GM23338 (cell line): ENCODE data around the gene LEMD2. TPM values are rescaled to one million over a fixed set of nuclear protein-coding genes. Genes with fewer than 3 reads are reported as not detected.

Experiments
- ATAC-seq: fragments of 200-7000 bp; cut with Tn5 transposase; 3 replicates; pipeline ENCODE4 v1.9.1; 2020
- DNase-seq: peaks from one replicate; pipeline ENCODE4 v3.0.0-alpha.2; 2015; ENCODE audit warnings: low spot score
- H2AFZ ChIP-seq: fragments of 200-600 bp; sonication (generic); 2 replicates; pipeline ENCODE4 v1.8.0; 2016; ENCODE audit warnings: antibody characterized with exemption, mild to moderate bottlenecking, moderate library complexity
- H3F3A ChIP-seq: fragments of 200-600 bp; sonication (generic); replicated peaks from 2 replicates; pipeline ENCODE4 v1.8.0; 2017; ENCODE audit warnings: antibody characterized with exemption, mixed run types, low read depth
- H3K27ac ChIP-seq: fragments of 200-600 bp; sonication (generic); 2 replicates; pipeline ENCODE4 v1.6.1; 2016; ENCODE audit warnings: low read depth
- H3K27me3 ChIP-seq: fragments of 200-600 bp; sonication (generic); 2 replicates; pipeline ENCODE4 v1.8.0; 2016; ENCODE audit warnings: mild to moderate bottlenecking, mixed run types, moderate library complexity; ENCODE audit not compliant: insufficient read depth
- H3K36me3 ChIP-seq: fragments of 200-600 bp; sonication (generic); 2 replicates; pipeline ENCODE4 v1.8.0; 2016; ENCODE audit warnings: mild to moderate bottlenecking; ENCODE audit not compliant: insufficient read depth
- H3K4me1 ChIP-seq: fragments of 200-600 bp; sonication (generic); 2 replicates; pipeline ENCODE4 v1.8.0; 2016; ENCODE audit warnings: mild to moderate bottlenecking, moderate library complexity; ENCODE audit not compliant: insufficient read depth
- H3K4me2 ChIP-seq: fragments of 200-600 bp; sonication (generic); 2 replicates; pipeline ENCODE4 v1.7.1; 2017; ENCODE audit warnings: mixed run types
- H3K4me3 ChIP-seq: fragments of 200-600 bp; sonication (generic); 2 replicates; pipeline ENCODE4 v1.6.1; 2016; ENCODE audit warnings: mixed run types
- H3K79me2 ChIP-seq: fragments of 200-600 bp; sonication (generic); replicated peaks from 2 replicates; pipeline ENCODE4 v1.8.0; 2017; ENCODE audit warnings: mild to moderate bottlenecking; ENCODE audit not compliant: insufficient read depth
- H3K9me2 ChIP-seq: fragments of 200-600 bp; sonication (generic); 2 replicates; pipeline ENCODE4 v1.8.0; 2017; ENCODE audit not compliant: insufficient read depth
- H4K20me1 ChIP-seq: fragments of 200-600 bp; sonication (generic); replicated peaks from 2 replicates; pipeline ENCODE4 v1.8.0; 2017; ENCODE audit warnings: mild to moderate bottlenecking; ENCODE audit not compliant: insufficient read depth
- H3K27ac Mint-ChIP-seq: 2 replicates; pipeline ENCODE4 v1.8.0; 2020; ENCODE audit warnings: inconsistent platforms, mild to moderate bottlenecking, moderate library complexity, mixed read lengths
- H3K27me3 Mint-ChIP-seq: 3 replicates; pipeline ENCODE4 v1.8.0; 2022; ENCODE audit warnings: low read depth, mild to moderate bottlenecking, moderate library complexity, mixed read lengths, inconsistent platforms; ENCODE audit not compliant: insufficient read depth, poor library complexity
- H3K36me3 Mint-ChIP-seq: 3 replicates; pipeline ENCODE4 v1.8.0; 2021; ENCODE audit warnings: low read depth, mild to moderate bottlenecking, inconsistent platforms, moderate library complexity, mixed read lengths
- H3K4me1 Mint-ChIP-seq: 3 replicates; pipeline ENCODE4 v1.8.0; 2020; ENCODE audit warnings: mild to moderate bottlenecking, inconsistent platforms, mixed read lengths
- H3K4me3 Mint-ChIP-seq: 3 replicates; pipeline ENCODE4 v1.8.0; 2021; ENCODE audit warnings: moderate library complexity, mild to moderate bottlenecking, inconsistent platforms, mixed read lengths
- H3K9me3 Mint-ChIP-seq: 3 replicates; pipeline ENCODE4 v1.8.0; 2020; ENCODE audit warnings: moderate library complexity, mild to moderate bottlenecking, inconsistent platforms, mixed read lengths
- CREB1 ChIP-seq: fragments of 250-450 bp; sonication (Bioruptor Pico); IDR thresholded peaks from 2 replicates; pipeline ENCODE4 v1.5.0; 2020; ENCODE audit warnings: low read depth, mild to moderate bottlenecking, moderate library complexity
- EZH2 ChIP-seq: fragments of 200-600 bp; sonication (generic); IDR thresholded peaks from one replicate; pipeline ENCODE4 v1.8.0; 2017; ENCODE audit warnings: antibody characterized with exemption, mild to moderate bottlenecking, low read depth; ENCODE audit not compliant: unreplicated experiment
- EZH2phosphoT487 ChIP-seq: fragments of 200-600 bp; sonication (generic); IDR thresholded peaks from one replicate; pipeline ENCODE4 v1.8.1; 2018; ENCODE audit warnings: antibody characterized with exemption; ENCODE audit not compliant: unreplicated experiment
- JUNB ChIP-seq: IDR thresholded peaks from one replicate; pipeline ENCODE4 v1.6.1; 2016; ENCODE audit warnings: antibody characterized with exemption; ENCODE audit not compliant: unreplicated experiment
- NANOG ChIP-seq: IDR thresholded peaks from 2 replicates; pipeline ENCODE4 v1.6.1; 2016; ENCODE audit warnings: antibody characterized with exemption, borderline replicate concordance
- STAT1 ChIP-seq: IDR thresholded peaks from one replicate; pipeline ENCODE4 v1.6.1; 2016; ENCODE audit warnings: antibody characterized with exemption; ENCODE audit not compliant: unreplicated experiment
- ZNF114 ChIP-seq: fragments of 250-450 bp; sonication (Bioruptor Pico); IDR thresholded peaks from 2 replicates; pipeline ENCODE4 v1.5.0; 2020; ENCODE audit warnings: mild to moderate bottlenecking, moderate library complexity
- ZNF331 ChIP-seq: fragments of 250-450 bp; sonication (Bioruptor Pico); IDR thresholded peaks from 2 replicates; pipeline ENCODE4 v1.5.0; 2020; ENCODE audit warnings: low read depth, mild to moderate bottlenecking, moderate library complexity
- polyA plus RNA-seq: library from polyadenylated mRNA; unstranded; fragments of >200 nt; fragmentation: Nextera tagmentation; extraction: Ambion mirVana; gene quantifications from 2 replicates; pipeline ENCODE4 v1.2.1, GENCODE V29; 2016
- total RNA-seq: library from RNA; depleted of rRNA; stranded (reverse); fragments of >200 nt; shearing (Covaris generic); gene quantifications from 2 replicates; pipeline ENCODE4 v1.2.3, GENCODE V29; 2014
- TF ChIP-seq, protein P1 (sequence below): fragments of 250-450 bp; sonication (Bioruptor Pico); IDR thresholded peaks from 2 replicates; pipeline ENCODE4 v1.5.0; 2020; ENCODE audit warnings: mild to moderate bottlenecking, moderate library complexity

LEMD2 gene
- total and polyA plus RNA-seq, 2 experiments from 2014 or later = 28.6 to 64.7 TPM

DNA sequence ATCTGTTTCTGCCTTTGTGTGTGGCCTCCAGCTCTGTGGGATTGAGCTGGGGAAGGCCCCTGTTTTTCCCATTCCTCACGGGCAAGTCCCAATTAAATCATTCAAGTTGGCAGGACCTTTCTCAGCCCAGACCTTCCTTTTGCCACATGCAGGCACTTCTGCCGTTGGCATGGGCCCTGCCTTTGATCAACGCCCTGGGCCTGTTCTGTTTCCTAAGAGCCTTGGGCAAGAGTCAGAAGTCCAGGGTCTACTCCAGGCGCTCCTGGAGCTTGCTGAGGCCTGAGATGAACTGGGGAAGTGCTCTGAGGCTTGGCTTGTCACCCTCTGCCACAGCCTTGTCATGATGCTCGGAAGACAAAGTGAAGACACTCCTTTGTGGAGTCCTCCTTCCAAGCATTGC, 49.4 kb downstream of the LEMD2 start (continued):
- TF ChIP-seq, protein P1, sequence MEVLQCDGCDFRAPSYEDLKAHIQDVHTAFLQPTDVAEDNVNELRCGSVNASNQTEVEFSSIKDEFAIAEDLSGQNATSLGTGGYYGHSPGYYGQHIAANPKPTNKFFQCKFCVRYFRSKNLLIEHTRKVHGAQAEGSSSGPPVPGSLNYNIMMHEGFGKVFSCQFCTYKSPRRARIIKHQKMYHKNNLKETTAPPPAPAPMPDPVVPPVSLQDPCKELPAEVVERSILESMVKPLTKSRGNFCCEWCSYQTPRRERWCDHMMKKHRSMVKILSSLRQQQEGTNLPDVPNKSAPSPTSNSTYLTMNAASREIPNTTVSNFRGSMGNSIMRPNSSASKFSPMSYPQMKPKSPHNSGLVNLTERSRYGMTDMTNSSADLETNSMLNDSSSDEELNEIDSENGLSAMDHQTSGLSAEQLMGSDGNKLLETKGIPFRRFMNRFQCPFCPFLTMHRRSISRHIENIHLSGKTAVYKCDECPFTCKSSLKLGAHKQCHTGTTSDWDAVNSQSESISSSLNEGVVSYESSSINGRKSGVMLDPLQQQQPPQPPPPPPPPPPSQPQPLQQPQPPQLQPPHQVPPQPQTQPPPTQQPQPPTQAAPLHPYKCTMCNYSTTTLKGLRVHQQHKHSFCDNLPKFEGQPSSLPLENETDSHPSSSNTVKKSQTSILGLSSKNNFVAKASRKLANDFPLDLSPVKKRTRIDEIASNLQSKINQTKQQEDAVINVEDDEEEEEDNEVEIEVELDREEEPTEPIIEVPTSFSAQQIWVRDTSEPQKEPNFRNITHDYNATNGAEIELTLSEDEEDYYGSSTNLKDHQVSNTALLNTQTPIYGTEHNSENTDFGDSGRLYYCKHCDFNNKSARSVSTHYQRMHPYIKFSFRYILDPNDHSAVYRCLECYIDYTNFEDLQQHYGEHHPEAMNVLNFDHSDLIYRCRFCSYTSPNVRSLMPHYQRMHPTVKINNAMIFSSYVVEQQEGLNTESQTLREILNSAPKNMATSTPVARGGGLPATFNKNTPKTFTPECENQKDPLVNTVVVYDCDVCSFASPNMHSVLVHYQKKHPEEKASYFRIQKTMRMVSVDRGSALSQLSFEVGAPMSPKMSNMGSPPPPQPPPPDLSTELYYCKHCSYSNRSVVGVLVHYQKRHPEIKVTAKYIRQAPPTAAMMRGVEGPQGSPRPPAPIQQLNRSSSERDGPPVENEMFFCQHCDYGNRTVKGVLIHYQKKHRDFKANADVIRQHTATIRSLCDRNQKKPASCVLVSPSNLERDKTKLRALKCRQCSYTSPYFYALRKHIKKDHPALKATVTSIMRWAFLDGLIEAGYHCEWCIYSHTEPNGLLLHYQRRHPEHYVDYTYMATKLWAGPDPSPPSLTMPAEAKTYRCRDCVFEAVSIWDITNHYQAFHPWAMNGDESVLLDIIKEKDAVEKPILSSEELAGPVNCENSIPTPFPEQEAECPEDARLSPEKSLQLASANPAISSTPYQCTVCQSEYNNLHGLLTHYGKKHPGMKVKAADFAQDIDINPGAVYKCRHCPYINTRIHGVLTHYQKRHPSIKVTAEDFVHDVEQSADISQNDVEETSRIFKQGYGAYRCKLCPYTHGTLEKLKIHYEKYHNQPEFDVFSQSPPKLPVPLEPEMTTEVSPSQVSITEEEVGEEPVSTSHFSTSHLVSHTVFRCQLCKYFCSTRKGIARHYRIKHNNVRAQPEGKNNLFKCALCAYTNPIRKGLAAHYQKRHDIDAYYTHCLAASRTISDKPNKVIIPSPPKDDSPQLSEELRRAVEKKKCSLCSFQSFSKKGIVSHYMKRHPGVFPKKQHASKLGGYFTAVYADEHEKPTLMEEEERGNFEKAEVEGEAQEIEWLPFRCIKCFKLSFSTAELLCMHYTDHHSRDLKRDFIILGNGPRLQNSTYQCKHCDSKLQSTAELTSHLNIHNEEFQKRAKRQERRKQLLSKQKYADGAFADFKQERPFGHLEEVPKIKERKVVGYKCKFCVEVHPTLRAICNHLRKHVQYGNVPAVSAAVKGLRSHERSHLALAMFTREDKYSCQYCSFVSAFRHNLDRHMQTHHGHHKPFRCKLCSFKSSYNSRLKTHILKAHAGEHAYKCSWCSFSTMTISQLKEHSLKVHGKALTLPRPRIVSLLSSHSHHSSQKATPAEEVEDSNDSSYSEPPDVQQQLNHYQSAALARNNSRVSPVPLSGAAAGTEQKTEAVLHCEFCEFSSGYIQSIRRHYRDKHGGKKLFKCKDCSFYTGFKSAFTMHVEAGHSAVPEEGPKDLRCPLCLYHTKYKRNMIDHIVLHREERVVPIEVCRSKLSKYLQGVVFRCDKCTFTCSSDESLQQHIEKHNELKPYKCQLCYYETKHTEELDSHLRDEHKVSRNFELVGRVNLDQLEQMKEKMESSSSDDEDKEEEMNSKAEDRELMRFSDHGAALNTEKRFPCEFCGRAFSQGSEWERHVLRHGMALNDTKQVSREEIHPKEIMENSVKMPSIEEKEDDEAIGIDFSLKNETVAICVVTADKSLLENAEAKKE (CRISPR knock-in tag) = no peak
- no peak for TF ChIP-seq EZH2
- no peak for TF ChIP-seq CREB1 (CRISPR knock-in tag)
- no peak for TF ChIP-seq ZNF331 (CRISPR knock-in tag)
- no peak for TF ChIP-seq EZH2phosphoT487
- no peak for TF ChIP-seq NANOG

DNA sequence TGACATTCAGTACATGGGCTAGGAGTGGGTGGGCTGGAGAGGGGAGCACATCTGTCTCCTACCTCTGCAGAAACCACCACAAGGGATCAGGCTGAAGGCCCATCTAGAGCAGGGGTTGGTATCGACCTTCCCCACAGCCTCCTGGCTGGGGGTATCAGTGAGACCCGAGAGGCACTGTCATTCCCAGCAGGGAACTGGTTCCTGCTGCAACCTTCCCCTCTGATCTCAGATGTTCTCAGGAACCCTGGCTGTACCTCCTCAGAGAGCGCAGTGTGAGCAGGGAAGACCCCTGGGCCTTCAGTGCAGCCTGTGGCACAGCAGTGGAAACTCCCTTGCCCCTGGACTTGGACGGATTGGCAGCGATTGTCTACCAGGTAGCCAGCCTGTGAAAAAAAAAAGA, 50.1 kb downstream of the LEMD2 start:
- ATAC-seq (no peak), DNase-seq (no peak)
- H3K27me3 Mint-ChIP-seq = peaks cover 7% of the 10 kb centered on the region
- Histone ChIP-seq H3K79me2 (no peaks in the 10 kb centered on the region), H3K27me3 (no peaks in the 10 kb centered on the region), H3F3A (no peaks in the 10 kb centered on the region), H3K4me1 (peaks cover 2% of the 10 kb centered on the region; the same call in 1 of the 2 replicates), H2AFZ (no peak overlapping the region), H4K20me1 (no peaks in the 10 kb centered on the region), H3K4me3 (no peak overlapping the region), H3K9me2 (no peaks in the 10 kb centered on the region), H3K36me3 (no peaks in the 10 kb centered on the region; the same call in 1 of the 2 replicates), H3K4me2 (no peak overlapping the region), H3K27ac (no peak overlapping the region)
- H3K27ac Mint-ChIP-seq = no peak overlapping the region
- H3K4me1 Mint-ChIP-seq = peaks cover 8% of the 10 kb centered on the region; the same call in 2 of the 3 replicates
- H3K36me3 Mint-ChIP-seq = no peaks in the 10 kb centered on the region
- no peaks in the 10 kb centered on the region for H3K9me3 Mint-ChIP-seq
- H3K4me3 Mint-ChIP-seq = no peak overlapping the region
- TF ChIP-seq, protein P1 (CRISPR knock-in tag) = no peak
- TF ChIP-seq CREB1 (CRISPR knock-in tag) (no peak), ZNF114 (CRISPR knock-in tag) (no peak), STAT1 (no peak), EZH2 (no peak), EZH2phosphoT487 (no peak), ZNF331 (CRISPR knock-in tag) (no peak), JUNB (no peak), NANOG (no peak)
